RKO (cell line): ENCODE data around the gene SPI1.
"Not testable (repeated sequence)": the region's sequence is repeated elsewhere in the genome, so short reads cannot be mapped to it uniquely, and the experiment has no call there.

Experiments
- DNase-seq: peaks from one replicate; pipeline ENCODE4 v3.0.0-alpha.2; 2016; ENCODE audit warnings: low spot score

The SPI1 gene

DNA sequence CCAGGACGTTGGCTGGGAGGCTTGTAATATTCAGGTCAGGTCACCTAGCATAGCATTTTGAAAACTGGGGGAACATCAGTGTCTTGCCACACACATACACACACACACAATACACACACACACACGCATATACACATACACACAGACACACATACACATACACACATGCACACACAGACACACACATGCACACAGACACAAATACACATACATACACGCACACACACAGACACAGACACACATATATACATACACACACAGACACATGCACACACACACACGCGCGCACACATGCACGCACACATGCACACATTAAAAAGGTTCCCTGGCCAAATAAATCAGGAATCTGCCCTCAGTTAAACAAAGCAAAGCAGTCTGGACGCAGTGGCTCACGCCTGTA is 38.3 kb downstream of the SPI1 start:
- DNase-seq, result no peak

DNA sequence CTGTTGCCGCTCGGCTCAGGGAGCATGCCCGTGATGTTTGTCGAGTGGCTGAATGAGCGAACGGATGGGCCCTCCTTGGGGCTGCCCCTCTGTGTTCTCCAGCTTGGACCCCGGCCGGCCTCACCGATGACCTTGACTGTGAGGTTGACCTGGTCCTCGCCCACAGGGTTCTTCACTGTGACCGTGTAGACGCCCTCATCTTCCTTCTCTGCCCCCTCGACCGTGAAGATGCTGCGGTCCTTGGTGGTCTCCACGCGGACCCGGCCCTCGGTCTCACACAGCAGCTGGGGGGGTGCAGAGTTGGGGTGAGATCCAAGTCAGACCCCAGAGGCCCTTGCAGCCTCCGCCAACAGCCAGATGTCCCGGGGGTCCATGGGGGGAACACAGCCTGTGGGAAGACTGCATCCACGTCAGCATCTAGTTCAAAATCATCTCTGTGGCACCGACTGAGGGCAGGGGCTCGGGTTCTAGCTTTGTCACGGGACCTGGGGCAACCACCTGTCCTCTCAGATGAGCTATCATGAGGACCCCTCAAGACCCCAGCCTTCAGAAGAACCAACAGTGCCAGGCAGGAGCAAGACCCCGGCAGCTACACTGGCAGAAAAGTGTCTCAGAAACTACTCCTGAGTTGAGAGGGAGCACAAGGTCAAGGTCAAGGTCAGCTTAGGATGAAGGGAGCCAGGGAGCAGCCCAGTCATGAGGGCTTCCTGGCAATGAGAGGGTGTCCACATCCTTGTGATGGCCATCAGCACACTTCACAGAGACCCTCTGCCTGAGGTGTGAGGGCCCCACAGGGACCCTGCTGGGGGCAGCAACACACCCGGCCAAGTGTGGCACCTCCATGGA is 39.7 kb downstream of the SPI1 start:
- DNase-seq, result no peak

DNA sequence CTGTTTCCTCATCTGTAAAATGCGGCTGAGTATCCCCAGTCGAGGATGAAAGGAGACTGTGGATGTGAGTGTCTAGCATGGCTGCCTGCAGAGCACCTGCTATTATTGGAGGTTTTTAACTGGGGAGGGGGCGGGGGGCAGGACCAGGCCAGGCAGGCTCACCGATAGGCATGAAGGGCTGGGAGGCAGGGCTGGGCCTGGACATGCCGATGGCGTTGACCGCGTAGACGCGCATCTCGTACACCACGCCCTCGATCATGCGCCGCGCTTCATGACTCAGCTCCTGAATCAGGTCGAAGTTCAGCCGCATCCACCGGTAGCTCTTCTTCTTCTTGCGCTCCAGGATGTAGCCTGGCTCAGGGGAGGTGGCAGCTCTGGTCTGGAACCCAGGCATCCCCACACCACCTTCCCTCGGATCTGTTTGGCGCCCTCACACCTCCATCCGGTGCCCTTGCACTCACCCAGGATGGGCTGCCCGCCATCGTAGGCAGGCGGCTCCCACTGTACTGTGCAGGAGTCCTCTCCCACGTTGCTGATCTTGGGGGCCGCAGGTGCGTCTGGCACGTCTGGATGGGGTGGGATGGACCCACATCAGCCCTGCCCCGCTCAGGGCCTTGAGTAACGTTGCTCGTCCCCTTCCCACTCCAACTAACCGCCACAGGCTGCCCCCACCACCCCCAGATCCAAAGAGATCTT is 41.0 kb downstream of the SPI1 start:
- no peak for DNase-seq

DNA sequence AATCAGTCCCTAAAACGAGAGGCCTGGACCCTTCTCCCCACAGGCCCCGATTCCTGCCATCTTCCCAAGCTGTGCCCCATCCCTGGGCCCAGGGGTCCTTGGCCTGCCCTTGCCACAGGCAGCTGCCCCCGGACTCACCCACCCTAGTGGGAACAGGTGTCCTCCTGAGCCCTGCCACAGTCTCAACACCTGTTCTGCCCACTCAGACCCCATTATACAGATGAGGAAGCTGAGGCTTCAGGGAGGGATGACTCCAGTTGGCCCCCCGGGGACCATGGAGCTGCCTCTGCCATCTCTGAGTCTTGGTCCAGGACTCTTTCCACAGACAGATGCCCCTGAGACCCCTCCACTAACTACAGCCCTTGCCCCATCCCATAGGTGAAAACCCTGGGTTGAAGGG is 41.8 kb downstream of the SPI1 start:
- DNase-seq, result no peak

DNA sequence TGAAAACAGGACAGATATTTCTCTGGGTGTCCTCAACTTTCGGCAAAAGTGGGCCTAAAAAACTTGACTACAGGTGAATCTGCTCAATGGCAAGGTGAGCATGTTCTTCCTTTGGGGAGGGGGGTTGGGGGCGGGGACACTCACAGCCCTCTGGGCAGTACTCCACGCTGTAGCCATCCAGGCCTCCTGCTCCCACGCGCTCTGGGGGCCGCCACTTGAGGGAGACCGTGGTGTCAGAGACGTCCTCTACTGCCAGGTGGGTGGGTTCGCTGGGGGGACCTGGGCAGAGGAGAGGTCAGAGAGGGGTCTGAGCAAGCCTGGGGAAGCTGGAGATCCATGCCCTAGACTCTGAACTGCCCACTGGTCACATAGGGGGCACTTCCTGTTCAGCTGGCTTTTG is 42.6 kb downstream of the SPI1 start:
- no peak for DNase-seq

DNA sequence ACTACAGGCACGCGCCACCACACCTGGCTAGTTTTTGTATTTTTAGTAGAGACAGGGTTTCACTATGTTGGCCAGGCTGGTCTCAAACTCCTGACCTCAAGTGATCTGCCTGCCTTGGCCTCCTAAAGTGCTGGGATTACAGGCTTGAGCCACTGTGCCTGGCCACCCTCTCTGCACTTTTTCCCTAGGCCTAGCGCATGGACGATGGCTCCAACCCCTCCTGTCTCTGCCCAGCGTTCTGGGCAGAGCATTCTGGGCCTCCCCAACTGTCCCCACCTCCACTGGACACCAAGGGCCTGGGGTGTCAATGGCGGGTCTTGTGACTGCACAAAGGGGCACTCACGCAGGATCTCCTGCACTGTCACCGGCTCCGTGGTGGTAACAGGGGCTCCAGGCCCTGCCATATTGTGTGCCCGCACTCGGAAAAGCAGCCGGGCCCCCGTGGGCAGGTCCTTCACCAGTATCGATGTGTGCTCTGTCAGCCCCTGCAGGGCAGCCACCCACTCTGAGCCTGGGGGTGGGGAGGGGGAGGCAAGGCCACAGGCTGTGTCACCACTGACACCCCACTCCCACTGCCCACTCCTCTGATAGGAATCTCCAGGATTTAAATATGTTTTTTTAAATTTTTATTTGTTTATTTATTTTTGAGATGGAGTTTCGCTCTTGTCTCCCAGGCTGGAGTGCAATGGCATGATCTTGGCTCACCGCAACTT is 43.5 kb downstream of the SPI1 start:
- not testable (repeated sequence) for DNase-seq

DNA sequence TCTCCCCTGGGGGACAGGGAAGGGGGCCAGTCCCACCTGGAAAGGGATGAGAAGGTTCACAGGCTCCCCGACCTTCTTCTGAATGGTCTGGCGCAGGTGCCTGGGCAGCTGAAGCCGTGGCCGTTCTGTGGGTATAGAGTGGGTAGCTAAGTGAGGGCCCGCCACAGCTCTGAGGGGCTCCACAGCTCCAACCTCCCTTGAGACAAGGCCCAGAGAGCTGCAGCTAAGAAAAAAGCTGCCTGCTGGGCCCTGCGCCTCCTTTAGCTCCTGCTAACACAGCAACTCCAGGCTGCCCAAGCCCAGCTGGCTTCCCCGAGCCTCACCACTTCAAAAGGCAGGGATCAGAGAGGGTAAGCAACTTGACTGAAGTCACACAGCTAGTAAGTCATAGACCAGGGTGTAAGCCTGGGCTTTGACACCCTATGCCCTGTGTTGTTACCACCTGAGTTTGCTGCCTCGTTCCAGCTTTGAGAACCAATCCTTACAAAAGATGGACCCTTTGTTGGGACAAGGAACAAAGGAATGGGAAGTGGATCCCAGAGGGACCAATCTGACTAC is 44.4 kb downstream of the SPI1 start:
- no peak for DNase-seq

DNA sequence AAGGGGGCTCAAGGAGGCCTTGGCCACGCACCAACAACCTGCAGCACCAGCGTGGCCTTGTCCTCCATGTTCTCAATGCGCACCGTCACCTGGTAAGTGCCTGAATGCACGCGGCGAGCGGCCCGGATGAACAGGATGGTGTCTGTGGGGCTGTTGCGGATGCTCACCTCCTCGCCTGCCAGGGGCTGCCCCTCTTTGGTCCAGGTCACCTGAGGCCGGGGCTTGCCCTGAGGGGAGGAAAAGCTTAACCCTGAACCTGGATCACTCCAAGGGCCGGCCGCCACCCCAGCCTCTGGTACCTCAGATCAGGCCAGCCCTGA is 44.9 kb downstream of the SPI1 start:
- DNase-seq, result no peak

DNA sequence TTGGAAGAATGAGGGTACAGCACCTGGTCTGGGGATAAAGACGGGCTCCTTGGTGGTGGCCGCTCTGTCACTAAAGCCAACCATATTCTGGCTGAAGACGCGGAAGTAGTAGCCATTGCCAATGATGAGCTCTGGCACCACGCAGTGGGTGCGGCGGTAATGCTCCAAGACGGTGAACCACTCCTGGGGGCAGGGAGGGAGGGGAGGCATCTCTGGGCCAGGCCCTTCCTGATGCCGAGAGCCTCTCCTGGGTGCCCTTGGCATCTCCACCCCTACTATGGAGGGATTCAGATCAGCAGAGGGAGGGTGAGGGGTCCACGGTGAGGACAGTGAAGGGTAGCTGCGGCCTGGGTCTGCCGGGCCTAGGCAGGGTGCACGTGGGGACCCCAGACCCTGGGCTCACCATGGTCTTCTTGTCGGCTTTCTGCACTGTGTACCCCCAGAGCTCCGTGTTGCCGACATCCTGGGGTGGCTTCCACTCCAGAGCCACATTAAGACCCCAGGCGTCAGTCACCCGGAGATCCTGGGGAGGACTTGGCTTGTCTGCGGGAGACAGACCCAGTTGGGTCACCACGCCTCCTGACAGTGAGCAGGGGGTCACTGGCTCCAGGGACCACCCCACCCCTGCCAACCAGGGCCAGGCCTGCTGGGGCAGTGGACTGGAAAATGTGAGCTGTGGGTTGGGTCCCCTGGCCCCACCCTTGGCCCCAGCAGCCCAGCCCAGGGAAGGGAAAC is 45.4 kb downstream of the SPI1 start:
- no peak for DNase-seq

DNA sequence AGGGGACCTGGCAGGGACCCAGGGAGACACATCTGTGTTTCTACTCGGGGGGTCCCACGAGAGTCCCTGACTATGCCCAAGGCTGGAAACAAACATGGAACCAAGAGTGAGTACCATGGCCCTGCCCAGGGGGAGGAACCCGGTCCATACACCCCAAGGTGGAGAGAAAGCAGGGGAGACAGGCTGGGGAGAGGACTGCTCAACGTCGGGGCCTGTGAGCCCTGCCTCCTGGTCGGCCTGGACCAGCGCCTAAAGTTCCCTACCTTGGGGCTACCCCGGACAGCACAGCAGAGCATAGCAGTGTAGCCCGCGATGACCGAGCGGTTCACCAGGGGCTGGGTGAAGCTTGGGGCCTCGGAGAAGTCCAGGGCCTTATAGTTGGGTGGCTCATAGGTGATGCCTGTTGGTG is 46.0 kb downstream of the SPI1 start:
- DNase-seq, result no peak

DNA sequence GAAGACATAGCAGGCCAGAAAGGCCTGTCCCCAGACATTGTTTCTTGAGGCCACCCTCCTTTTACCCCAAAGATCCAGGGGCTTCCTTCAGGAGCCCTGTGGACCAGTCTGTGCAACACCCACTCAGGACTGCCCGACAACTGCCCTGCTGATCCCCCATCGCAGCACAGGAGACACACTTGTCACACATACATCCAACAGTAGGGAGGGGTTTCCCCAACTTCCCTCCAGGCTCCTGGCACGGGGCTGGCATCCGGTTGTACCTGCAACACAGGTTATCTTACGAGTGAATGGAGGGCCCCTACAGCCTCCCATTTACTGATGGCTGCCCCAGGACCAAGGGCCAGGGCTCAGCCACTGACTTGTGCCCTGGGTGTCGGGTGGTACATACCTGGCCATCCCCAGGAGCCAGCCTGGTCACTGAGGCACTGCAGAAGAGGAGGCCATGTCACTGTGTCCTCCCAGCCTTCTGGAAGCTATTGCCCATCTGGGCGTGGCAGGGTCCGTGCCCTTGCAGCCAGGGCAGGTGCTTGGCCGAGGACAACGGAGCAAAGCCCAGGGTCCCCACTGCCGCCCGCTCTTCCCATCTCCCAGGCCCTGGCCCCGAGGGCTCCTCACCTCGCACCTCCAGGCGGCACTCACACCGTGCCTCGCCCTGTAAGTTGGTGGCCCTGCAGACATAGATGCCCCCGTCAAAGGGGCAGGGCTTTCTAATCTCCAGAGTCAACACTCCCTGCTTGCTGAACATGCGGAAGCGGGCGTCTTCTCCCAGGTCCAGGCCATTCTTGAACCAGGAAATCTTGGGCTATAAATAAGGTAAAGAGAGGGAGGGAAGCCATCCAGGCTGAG is 46.7 kb downstream of the SPI1 start:
- DNase-seq, result no peak

DNA sequence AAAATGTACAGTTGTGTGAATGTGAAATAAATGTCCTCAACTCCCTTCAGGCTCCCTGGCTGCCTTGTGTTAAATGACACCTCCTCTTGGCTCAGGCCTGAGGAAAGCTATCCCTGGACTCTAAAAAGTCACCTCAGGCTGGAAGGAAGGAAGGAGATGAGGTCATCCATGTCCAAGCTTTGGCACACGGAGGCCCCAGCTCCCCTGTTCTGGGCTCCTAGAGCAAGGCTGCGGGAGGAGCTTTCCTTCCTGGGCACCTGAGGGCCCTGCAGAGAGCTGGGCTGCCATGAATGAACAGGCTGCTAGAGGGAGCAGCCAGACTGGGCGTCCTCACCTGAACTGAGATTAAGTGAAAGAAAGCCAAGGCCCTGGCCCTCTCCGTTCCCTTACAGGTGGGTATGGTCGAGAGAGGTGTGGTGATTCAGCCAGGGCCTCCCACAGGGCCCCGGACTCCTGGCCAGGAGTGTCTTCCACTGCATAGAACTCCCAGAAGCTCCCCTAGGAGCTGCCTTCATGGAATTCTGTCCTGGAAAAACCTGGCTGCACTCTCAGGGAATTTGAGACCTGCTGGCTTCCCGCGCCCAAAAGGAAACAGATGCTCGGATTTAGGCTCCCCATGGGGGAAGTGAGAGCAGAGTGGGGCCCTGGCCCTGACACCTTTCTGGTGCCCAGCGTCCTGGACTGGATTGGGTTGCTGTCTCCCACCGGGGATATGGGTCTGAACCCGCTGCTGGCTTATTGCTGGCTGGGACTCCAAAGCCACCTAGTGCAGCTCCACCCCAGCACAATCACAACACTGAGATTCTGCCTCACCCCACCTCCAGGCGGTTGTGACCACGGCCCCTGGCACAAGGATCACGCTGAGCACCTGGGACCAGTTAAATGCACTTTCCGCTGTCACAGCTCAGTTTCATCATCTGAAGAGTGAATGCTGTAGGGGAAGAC is 48.1 kb downstream of the SPI1 start:
- no peak for DNase-seq

DNA sequence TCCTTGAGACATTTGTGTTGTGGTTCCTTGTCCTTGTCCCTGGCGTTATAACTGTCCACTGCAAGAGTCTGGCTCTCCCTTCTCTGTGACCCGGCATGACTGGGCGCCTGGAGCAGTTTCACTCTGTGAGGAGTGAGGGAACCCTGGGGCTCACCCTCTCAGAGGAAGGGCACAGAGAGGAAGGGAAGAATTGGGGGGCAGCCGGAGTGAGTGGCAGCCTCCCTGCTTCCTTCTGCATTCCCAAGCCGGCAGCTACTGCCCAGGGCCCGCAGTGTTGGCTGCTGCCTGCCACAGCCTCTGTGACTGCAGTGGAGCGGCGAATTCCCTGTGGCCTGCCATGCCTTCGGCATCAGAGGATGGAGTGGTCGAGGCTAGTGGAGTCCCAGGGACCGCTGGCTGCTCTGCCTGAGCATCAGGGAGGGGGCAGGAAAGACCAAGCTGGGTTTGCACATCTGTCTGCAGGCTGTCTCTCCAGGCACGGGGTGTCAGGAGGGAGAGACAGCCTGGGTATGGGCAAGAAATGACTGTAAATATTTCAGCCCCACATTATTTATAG is 48.8 kb downstream of the SPI1 start:
- DNase-seq, result no peak

DNA sequence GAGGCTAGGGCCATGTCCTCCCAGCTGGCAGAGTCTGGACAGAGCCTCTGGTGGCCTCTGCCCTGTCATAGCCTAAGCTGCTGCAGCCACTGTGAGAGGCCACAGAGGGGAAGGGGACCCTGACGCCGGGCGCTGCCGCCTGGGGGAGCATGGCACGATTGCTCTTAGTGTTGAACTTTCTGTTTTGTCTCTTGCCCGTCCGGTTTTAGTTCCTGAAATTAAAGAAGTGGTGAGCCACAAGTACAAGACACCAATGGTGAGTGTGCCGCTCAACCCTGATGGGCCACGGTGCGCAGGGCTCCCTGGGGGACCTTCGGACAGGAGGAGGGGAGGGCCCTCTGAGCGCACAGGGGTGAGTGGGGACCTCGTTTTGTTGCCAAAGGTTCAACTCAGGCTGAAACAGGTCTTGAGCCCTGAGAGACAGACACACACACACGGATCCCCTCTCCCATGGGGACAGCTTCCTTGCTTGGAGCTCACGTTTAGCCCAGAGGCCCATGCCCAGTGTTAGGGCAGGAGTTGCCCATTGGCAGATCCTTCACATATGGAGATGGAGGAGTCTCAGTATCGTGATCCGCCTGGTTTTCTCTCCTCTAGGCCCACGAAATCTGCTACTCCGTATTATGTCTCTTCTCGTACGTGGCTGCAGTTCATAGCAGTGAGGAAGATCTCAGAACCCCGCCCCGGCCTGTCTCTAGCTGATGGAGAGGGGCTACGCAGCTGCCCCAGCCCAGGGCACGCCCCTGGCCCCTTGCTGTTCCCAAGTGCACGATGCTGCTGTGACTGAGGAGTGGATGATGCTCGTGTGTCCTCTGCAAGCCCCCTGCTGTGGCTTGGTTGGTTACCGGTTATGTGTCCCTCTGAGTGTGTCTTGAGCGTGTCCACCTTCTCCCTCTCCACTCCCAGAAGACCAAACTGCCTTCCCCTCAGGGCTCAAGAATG is 49.6 kb downstream of the SPI1 start:
- DNase-seq, result no peak

DNA sequence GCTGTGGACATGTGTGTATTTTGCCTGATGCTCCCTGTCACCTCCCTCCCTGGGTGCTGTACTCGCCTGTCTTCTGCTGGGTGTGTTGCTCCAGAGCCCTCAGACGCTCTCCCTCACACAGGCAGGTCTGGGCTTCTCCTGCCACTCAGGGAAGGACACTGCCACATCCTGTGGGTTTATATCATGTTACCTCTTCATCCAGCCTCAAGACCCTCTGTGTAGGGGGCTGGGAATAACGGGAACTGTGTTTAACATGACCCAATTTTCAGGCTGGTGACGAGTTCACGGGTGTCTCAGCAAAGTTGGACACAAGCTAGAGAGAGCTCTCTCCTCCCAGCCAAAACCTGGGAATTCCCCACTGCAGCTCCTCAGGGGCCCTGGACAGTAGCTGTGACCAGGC is 50.4 kb downstream of the SPI1 start:
- DNase-seq, result no peak

DNA sequence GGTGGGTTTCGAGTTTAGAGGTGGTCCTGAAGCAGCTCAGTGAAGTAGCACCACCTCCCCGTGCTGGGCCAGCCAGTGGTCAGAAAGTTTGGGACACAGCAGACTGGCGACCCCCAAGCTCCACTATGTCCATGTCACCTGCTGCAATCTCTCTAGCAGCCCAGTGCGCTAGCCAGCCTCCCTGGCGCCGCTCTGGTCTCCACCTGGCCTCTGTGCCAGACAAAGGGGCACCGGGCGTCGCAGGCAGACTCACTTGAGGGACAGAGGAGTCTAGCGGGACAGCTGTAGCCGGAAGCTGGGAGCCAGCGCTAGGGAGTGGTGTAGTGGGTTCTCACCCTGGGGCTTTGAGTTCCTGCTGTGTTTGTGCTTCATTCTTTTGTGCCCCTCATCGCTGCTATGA is 51.3 kb downstream of the SPI1 start:
- DNase-seq, result no peak

DNA sequence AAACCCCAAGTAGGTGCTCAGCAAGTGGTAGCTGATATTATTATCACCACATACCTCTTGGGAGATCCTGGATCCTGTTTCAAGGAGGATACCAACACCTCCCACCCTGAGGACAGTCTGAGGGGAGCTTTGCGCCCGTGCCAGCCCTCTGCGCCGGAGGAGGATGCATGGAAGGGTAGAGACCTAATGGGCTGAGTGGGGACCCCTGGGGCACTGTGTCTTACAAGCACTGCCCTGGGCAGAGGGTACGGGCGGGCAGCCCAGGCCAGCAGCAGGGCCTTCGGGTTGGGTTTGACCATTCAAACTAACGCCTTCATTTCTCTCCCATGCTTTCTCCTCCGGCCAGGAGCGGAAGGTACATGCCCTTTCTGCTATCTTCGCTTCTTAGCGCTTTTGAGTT is 52.1 kb downstream of the SPI1 start:
- no peak for DNase-seq

DNA sequence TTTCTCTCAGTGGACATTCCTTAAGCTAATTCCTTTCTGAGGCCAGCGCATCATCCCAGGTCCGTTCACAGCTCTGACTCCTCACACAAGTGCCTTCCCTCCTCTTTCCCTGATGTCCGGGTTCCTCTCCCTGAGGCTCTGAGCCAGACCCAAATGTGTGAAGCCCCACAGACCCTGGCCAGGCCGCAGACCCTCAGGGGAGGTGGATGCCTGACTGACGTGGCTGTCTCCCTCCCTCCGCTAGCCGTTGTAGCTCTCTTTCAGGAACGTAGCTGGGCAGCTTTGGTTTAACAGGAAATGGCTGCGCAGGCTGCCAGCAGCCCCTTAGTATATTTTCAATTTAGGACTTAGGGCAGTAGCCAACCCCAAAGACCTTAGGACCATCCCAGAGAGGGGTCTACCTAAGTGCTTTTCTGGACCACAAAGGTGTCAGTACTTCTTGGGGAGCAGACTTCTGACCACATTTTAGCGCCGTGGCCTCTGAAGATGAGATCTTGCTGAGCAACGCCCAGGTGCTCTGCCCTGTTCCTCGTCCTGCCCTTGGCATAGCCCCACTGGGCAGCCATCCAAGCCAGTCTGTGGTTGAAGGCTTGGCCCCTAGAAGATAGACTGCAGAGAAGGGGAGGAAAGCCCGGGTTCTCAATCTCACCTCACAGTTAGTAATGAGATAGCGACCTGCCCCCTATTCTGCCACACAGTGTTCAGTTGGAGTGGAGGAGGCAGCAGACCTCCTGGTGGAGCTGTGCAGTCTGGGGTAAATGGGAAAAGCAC is 52.9 kb downstream of the SPI1 start:
- DNase-seq, result no peak
